OCI-LY3 (cell line): Measurements from ENCODE around the gene SYTL5.

Experiments
- H2AFZ ChIP-seq: fragments of 200-600, 300-600 bp; shearing (Covaris generic); 2 replicates; pipeline ENCODE4 v1.6.0; 2014; ENCODE audit warnings: antibody characterized with exemption, low read depth, low read length
- H3K27ac ChIP-seq: fragments of 200-600, 300-600 bp; sonication (generic); 2 replicates; pipeline ENCODE4 v1.5.1; 2014; ENCODE audit warnings: mild to moderate bottlenecking, low read length, moderate library complexity, mixed read lengths
- H3K27me3 ChIP-seq: fragments of 200-600, 300-600 bp; sonication (generic); 2 replicates; pipeline ENCODE4 v1.6.1; 2014; ENCODE audit warnings: low read depth, low read length, mixed read lengths
- H3K36me3 ChIP-seq: fragments of 200-600, 300-600 bp; sonication (generic); replicated peaks from 2 replicates; pipeline ENCODE3; 2014; ENCODE audit warnings: low read depth, low read length, mixed read lengths
- H3K4me1 ChIP-seq: fragments of 300-600, 200-600 bp; sonication (generic); 2 replicates; pipeline ENCODE4 v1.6.1; 2014; ENCODE audit warnings: low read length, mixed read lengths
- H3K4me2 ChIP-seq: fragments of 200-600, 300-600 bp; sonication (generic); 2 replicates; pipeline ENCODE4 v1.6.1; 2014; ENCODE audit warnings: low read length, mixed read lengths
- H3K4me3 ChIP-seq: fragments of 300-600, 200-600 bp; sonication (generic); 2 replicates; pipeline ENCODE4 v1.5.1; 2014; ENCODE audit warnings: antibody characterized with exemption, mild to moderate bottlenecking, low read length, moderate library complexity
- H3K79me2 ChIP-seq: fragments of 300-600, 200-600 bp; shearing (Covaris generic); 2 replicates; pipeline ENCODE4 v1.6.1; 2014; ENCODE audit warnings: mild to moderate bottlenecking, low read length, mixed read lengths
- H3K9ac ChIP-seq: fragments of 300-600, 200-600 bp; shearing (Covaris generic); 2 replicates; pipeline ENCODE4 v1.6.0; 2014; ENCODE audit warnings: mild to moderate bottlenecking, low read length, moderate library complexity
- H3K9me3 ChIP-seq: fragments of 200-600, 300-600 bp; shearing (Covaris generic); 2 replicates; pipeline ENCODE4 v1.6.1; 2014; ENCODE audit warnings: low read length, mixed read lengths; ENCODE audit not compliant: insufficient read depth
- H4K20me1 ChIP-seq: fragments of 200-600, 300-600 bp; sonication (generic); 2 replicates; pipeline ENCODE4 v1.6.1; 2016; ENCODE audit warnings: low read length, mixed read lengths; ENCODE audit not compliant: insufficient read depth
- EZH2phosphoT487 ChIP-seq: fragments of 200-600 bp; shearing (Covaris generic); IDR thresholded peaks from 2 replicates; pipeline ENCODE4 v1.6.1; 2018; ENCODE audit warnings: antibody characterized with exemption, mixed run types, low read depth
- TF ChIP-seq, protein P1 (sequence below): fragments of 200-600, 300-600 bp; sonication (generic); IDR thresholded peaks from 2 replicates; pipeline ENCODE4 v1.5.1; 2014; ENCODE audit warnings: antibody characterized with exemption, low read length, low read depth

The SYTL5 gene

DNA sequence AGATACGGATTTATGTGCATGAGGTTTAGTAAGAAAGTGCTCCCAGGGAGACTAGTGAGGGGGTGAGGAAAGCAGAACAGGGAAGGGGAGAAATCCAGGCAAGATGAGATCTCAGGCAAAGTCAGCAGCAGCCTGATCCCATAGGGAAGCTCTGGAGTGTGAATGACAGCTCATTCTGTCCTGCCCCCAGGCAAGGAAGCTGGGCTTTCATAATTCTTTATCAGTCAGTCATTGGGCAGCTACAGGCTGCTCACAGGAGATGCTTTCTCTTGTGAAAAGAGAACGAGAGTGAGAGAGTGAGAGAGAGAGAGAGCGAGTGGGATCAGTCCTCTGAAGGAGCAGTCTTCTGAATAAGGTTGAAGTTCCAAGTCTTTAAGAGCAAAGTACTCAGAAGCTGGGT, 166.2 kb downstream of the SYTL5 start:
- Histone ChIP-seq H4K20me1 (no peaks in the 10 kb centered on the region), H3K4me1 (peaks cover 6% of the 10 kb centered on the region), H3K4me2 (no peak overlapping the region), H3K36me3 (no peaks in the 10 kb centered on the region), H3K9ac (no peak overlapping the region), H3K27ac (no peak overlapping the region), H2AFZ (no peak overlapping the region), H3K4me3 (no peak overlapping the region), H3K79me2 (no peaks in the 10 kb centered on the region), H3K9me3 (no peaks in the 10 kb centered on the region), H3K27me3 (no peaks in the 10 kb centered on the region)
- TF ChIP-seq, protein P1, sequence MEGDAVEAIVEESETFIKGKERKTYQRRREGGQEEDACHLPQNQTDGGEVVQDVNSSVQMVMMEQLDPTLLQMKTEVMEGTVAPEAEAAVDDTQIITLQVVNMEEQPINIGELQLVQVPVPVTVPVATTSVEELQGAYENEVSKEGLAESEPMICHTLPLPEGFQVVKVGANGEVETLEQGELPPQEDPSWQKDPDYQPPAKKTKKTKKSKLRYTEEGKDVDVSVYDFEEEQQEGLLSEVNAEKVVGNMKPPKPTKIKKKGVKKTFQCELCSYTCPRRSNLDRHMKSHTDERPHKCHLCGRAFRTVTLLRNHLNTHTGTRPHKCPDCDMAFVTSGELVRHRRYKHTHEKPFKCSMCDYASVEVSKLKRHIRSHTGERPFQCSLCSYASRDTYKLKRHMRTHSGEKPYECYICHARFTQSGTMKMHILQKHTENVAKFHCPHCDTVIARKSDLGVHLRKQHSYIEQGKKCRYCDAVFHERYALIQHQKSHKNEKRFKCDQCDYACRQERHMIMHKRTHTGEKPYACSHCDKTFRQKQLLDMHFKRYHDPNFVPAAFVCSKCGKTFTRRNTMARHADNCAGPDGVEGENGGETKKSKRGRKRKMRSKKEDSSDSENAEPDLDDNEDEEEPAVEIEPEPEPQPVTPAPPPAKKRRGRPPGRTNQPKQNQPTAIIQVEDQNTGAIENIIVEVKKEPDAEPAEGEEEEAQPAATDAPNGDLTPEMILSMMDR, result no peak
- TF ChIP-seq EZH2phosphoT487, result no peak

DNA sequence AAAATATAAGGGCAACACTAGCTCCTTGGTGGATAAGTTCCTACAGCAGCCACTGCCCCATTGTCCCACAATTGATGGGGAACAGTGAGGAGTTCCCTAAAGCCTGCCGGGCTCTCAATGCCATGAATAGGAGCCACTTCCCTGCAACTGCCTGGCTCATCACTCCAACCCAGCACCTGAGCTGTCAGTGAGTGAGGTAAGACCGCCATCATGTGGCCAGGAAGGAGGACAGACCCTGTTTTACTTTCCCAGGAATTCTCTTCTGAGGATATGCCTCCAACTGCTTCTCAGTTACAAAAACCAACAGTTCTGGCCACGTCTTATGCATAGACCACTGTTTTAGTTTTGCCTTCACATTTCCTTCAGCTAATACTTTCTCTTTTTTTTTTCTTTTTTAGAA, 168.8 kb downstream of the SYTL5 start:
- Histone ChIP-seq H3K36me3 (no peaks in the 10 kb centered on the region), H3K27me3 (no peaks in the 10 kb centered on the region), H3K4me1 (peaks cover 8% of the 10 kb centered on the region), H3K79me2 (no peaks in the 10 kb centered on the region), H3K9ac (no peak overlapping the region), H3K27ac (no peak overlapping the region), H3K4me2 (no peak overlapping the region), H3K9me3 (no peaks in the 10 kb centered on the region), H3K4me3 (no peak overlapping the region), H2AFZ (no peak overlapping the region), H4K20me1 (no peaks in the 10 kb centered on the region)
- TF ChIP-seq EZH2phosphoT487, result no peak
- TF ChIP-seq, protein P1, result peak; percentile 70

DNA sequence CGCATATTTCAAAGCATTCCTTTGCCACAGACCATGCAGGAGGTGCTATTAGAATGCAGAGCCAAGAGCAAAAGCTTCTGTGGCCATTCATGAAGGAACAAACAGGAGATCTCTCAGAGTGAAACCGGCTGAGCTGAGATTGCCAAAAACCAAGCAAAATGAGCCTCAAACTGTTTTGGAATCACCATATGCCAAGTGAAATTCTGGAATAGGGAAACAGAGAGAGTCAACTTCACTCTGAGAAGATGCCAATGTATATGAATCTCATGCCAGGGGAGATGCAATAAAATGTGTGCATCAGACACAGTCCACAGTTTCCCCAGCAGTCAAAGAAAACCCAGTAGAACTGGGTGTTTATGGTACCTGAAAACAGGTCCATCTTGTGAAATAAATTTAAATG, 172.0 kb downstream of the SYTL5 start:
- Histone ChIP-seq H3K4me2 (no peak overlapping the region), H3K9ac (no peak overlapping the region), H3K4me1 (peaks cover 14% of the 10 kb centered on the region), H3K27ac (no peak overlapping the region), H3K9me3 (no peaks in the 10 kb centered on the region), H3K27me3 (no peaks in the 10 kb centered on the region), H4K20me1 (no peaks in the 10 kb centered on the region), H2AFZ (no peak overlapping the region), H3K4me3 (no peak overlapping the region), H3K36me3 (no peaks in the 10 kb centered on the region), H3K79me2 (no peaks in the 10 kb centered on the region)
- no peak for TF ChIP-seq EZH2phosphoT487
- TF ChIP-seq, protein P1, result no peak
